HG02610 (cell line): ENCODE data around the gene STEAP4.
"Not testable (repeated sequence)": the region's sequence is repeated elsewhere in the genome, so short reads cannot be mapped to it uniquely, and the experiment has no call there.

Experiments used
- ATAC-seq: cut with Tn5 transposase; IDR thresholded peaks from one replicate; pipeline ENCODE4 v1.9.1; 2021; ENCODE audit warnings: mild to moderate bottlenecking, moderate library complexity; ENCODE audit not compliant: unreplicated experiment

The STEAP4 gene

GRCh38 chr7:88274856-88275255, 31.8 kb downstream of the STEAP4 start:
- not testable (repeated sequence) for ATAC-seq

- ATAC-seq, result no peak
These were observed 37.1 kb downstream of the STEAP4 start for GRCh38 chr7:88269586-88269985.

- ATAC-seq, result no peak
These were observed 37.8 kb downstream of the STEAP4 start for GRCh38 chr7:88268858-88269257.

GRCh38 chr7:88268051-88268450, 38.6 kb downstream of the STEAP4 start:
- ATAC-seq, result no peak

GRCh38 chr7:88267421-88267820, 39.3 kb downstream of the STEAP4 start:
- ATAC-seq, result no peak

- not testable (repeated sequence) for ATAC-seq
These were observed 41.7 kb downstream of the STEAP4 start for GRCh38 chr7:88264987-88265386.

GRCh38 chr7:88262562-88262961, 44.1 kb downstream of the STEAP4 start:
- ATAC-seq, result no peak

GRCh38 chr7:88260719-88261118, 46.0 kb downstream of the STEAP4 start:
- no peak for ATAC-seq

- ATAC-seq, result no peak
These were observed 46.9 kb downstream of the STEAP4 start for GRCh38 chr7:88259656-88260380.

- ATAC-seq, result not testable (repeated sequence)
These were observed 48.4 kb downstream of the STEAP4 start for GRCh38 chr7:88258296-88258695.

- ATAC-seq, result no peak
These were observed 49.8 kb downstream of the STEAP4 start for GRCh38 chr7:88256906-88257305.

GRCh38 chr7:88254721-88255424, 51.8 kb downstream of the STEAP4 start:
- ATAC-seq, result no peak

- ATAC-seq, result no peak
These were observed 53.1 kb downstream of the STEAP4 start for GRCh38 chr7:88253640-88254039.

GRCh38 chr7:88244258-88244657, 62.4 kb downstream of the STEAP4 start:
- ATAC-seq, result no peak

- no peak for ATAC-seq
These were observed 63.3 kb downstream of the STEAP4 start for GRCh38 chr7:88243345-88243909.

GRCh38 chr7:88239852-88240251, 66.8 kb downstream of the STEAP4 start:
- no peak for ATAC-seq

- ATAC-seq, result no peak
These were observed 72.9 kb downstream of the STEAP4 start for GRCh38 chr7:88233828-88234227.

GRCh38 chr7:88230646-88231045, 76.0 kb downstream of the STEAP4 start:
- ATAC-seq, result no peak

- ATAC-seq, result no peak
These were observed 77.2 kb downstream of the STEAP4 start for GRCh38 chr7:88229302-88229995.

GRCh38 chr7:88226886-88227516, 79.7 kb downstream of the STEAP4 start:
- ATAC-seq, result no peak

- no peak for ATAC-seq
These were observed 80.5 kb downstream of the STEAP4 start for GRCh38 chr7:88226201-88226600.
